ENCODE results near the gene HDAC4.

DNA sequence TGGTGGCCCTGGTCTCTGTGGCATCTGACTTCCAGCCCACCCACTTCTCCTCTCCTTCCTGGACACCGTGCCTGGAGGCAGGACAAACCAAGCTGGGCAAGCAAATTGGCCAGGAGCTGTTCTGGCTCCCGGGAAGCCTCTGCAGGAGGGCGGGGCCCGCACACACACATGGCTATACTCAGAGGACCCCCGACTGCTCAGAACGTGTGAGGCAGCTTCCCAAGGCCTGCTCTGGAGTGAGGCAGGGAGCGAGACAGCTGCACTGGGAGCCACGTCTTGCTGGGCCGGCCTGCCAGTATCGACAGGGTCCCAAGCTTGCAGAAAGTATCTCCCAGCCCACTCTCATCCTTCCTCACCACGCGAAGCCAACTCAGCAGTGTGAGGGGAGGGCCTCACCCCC is 295.6 kb downstream of the HDAC4 start:
- TF ChIP-seq, protein P1, sequence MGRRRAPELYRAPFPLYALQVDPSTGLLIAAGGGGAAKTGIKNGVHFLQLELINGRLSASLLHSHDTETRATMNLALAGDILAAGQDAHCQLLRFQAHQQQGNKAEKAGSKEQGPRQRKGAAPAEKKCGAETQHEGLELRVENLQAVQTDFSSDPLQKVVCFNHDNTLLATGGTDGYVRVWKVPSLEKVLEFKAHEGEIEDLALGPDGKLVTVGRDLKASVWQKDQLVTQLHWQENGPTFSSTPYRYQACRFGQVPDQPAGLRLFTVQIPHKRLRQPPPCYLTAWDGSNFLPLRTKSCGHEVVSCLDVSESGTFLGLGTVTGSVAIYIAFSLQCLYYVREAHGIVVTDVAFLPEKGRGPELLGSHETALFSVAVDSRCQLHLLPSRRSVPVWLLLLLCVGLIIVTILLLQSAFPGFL (CRISPR knock-in tag; IDR thresholded peaks at IDR 0.05; ENCODE audit: borderline replicate concordance): no peak
- TF ChIP-seq, protein P2, sequence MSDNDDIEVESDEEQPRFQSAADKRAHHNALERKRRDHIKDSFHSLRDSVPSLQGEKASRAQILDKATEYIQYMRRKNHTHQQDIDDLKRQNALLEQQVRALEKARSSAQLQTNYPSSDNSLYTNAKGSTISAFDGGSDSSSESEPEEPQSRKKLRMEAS (CRISPR knock-in tag; IDR thresholded peaks at IDR 0.05): no peak
- TF ChIP-seq, protein P3, sequence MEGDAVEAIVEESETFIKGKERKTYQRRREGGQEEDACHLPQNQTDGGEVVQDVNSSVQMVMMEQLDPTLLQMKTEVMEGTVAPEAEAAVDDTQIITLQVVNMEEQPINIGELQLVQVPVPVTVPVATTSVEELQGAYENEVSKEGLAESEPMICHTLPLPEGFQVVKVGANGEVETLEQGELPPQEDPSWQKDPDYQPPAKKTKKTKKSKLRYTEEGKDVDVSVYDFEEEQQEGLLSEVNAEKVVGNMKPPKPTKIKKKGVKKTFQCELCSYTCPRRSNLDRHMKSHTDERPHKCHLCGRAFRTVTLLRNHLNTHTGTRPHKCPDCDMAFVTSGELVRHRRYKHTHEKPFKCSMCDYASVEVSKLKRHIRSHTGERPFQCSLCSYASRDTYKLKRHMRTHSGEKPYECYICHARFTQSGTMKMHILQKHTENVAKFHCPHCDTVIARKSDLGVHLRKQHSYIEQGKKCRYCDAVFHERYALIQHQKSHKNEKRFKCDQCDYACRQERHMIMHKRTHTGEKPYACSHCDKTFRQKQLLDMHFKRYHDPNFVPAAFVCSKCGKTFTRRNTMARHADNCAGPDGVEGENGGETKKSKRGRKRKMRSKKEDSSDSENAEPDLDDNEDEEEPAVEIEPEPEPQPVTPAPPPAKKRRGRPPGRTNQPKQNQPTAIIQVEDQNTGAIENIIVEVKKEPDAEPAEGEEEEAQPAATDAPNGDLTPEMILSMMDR (IDR thresholded peaks at IDR 0.05): no peak
- no peak for TF ChIP-seq SMAD4 (CRISPR knock-in tag; IDR thresholded peaks at IDR 0.05)
- TF ChIP-seq, protein P4, sequence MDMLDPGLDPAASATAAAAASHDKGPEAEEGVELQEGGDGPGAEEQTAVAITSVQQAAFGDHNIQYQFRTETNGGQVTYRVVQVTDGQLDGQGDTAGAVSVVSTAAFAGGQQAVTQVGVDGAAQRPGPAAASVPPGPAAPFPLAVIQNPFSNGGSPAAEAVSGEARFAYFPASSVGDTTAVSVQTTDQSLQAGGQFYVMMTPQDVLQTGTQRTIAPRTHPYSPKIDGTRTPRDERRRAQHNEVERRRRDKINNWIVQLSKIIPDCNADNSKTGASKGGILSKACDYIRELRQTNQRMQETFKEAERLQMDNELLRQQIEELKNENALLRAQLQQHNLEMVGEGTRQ (CRISPR knock-in tag; IDR thresholded peaks at IDR 0.05): no peak
- no peak for TF ChIP-seq ZNF232 (CRISPR knock-in tag; IDR thresholded peaks at IDR 0.05)

All from WTC11 (cell line).